ENCODE data around the gene FAM3C.

DNA sequence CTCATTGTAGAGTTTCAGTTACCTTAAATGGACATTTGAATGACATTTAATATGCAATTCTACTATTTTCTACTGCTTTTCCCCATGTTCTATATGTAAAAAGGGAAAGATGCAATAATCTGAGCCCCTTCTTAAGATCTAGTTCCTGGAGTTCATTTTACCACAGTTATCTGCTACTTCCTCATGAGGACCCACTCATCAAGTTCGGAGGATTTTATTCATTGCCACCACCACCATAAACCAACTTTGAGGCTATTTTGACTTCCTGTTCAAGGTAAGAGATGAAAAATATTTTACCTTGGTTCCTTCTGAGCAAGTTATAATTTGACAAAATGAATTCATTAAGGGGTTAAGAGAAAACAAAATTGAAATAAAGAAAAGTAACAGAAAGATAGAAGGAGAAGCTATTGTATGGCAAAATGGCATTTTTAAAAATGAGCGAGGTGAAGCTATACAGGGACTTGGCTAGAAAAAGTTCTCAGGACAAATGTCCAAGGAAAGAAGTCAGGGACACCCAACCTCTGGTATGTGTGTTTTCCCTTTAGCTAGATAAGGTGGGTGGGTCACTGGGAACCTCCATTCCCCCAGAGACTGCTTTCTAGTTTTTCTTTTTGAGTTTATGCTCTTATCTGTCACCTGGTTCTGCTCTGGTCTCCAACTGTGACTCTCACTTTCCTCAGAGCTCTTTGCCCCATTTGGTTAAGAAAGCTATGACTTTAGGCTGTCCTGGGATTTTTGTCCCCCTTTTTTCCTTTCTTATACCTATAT lies 14.9 kb upstream of the FAM3C start:
- TF ChIP-seq PPARA (CRISPR knock-in tag; IDR thresholded peaks at IDR 0.05; ENCODE audit: borderline replicate concordance) (no peak), ESRRG (CRISPR knock-in tag; IDR thresholded peaks at IDR 0.05) (no peak), BACH2 (CRISPR knock-in tag; IDR thresholded peaks at IDR 0.05; ENCODE audit: borderline replicate concordance) (no peak), RARB (CRISPR knock-in tag; IDR thresholded peaks at IDR 0.05) (no peak), TSHZ2 (CRISPR knock-in tag; IDR thresholded peaks at IDR 0.05) (no peak)
- TF ChIP-seq, protein P1, sequence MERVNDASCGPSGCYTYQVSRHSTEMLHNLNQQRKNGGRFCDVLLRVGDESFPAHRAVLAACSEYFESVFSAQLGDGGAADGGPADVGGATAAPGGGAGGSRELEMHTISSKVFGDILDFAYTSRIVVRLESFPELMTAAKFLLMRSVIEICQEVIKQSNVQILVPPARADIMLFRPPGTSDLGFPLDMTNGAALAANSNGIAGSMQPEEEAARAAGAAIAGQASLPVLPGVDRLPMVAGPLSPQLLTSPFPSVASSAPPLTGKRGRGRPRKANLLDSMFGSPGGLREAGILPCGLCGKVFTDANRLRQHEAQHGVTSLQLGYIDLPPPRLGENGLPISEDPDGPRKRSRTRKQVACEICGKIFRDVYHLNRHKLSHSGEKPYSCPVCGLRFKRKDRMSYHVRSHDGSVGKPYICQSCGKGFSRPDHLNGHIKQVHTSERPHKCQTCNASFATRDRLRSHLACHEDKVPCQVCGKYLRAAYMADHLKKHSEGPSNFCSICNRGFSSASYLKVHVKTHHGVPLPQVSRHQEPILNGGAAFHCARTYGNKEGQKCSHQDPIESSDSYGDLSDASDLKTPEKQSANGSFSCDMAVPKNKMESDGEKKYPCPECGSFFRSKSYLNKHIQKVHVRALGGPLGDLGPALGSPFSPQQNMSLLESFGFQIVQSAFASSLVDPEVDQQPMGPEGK (CRISPR knock-in tag; IDR thresholded peaks at IDR 0.05; ENCODE audit: borderline replicate concordance) = no peak

All from SK-N-SH treated with all-trans-retinoic acid at 6 μM for 48 hours (cell line).